Fibroblast of villous mesenchyme (primary cell): ENCODE measurements around the gene PAX8. TPM values are rescaled to one million over a fixed set of nuclear protein-coding genes. Genes with fewer than 3 reads are reported as not detected.

ENCODE experiments used
- DNase-seq: peaks from one replicate; pipeline ENCODE4 v3.0.0-alpha.2; 2010; ENCODE audit warnings: low read depth
- H3K4me3 ChIP-seq: 2 replicates; pipeline ENCODE4 v1.5.1; 2011; ENCODE audit warnings: low read depth, mild to moderate bottlenecking, low read length
- total RNA-seq: library from RNA; depleted of rRNA; stranded (reverse); fragments of >200 nt; gene quantifications from 2 replicates; pipeline ENCODE4 v1.2.3, GENCODE V29; 2012
- TF ChIP-seq, protein P1 (sequence below): IDR thresholded peaks from 2 replicates; pipeline ENCODE4 v1.5.1; 2012; ENCODE audit warnings: low read depth, mild to moderate bottlenecking, low read length; ENCODE audit not compliant: insufficient read depth

PAX8 gene
- total RNA-seq, 1 donor = 1.3 TPM

DNA sequence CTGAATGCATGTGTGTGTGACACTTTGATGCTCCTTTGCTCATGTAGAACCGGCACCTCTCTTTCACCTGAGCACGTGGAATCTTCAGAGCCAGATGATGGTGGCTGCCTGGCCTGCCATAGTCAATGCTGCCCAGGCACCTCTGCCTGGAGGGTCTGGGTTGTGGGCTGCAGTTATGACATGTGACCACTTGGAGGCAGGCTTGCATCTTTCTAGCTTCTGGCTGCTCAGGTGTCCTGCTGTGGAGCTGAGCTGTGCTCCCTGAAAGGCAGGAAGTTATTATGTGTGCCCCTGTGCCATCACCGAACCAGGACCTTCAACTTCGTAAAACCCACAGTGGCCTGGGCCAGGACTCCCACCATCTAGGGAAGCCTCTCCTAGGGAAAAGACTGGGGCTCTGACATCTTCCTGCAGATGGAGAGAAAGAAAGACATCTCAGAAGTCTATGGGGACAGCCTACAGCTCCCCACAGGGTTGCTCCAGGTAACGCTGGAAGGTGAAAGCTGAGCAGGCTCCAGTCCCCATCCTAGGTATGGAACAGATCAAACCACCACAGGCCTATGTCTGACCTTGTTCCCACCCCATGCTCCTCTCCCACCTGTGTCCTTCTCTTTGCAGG is 74.7 kb downstream of the PAX8 start:
- DNase-seq = peak; percentile 71
- TF ChIP-seq, protein P1, sequence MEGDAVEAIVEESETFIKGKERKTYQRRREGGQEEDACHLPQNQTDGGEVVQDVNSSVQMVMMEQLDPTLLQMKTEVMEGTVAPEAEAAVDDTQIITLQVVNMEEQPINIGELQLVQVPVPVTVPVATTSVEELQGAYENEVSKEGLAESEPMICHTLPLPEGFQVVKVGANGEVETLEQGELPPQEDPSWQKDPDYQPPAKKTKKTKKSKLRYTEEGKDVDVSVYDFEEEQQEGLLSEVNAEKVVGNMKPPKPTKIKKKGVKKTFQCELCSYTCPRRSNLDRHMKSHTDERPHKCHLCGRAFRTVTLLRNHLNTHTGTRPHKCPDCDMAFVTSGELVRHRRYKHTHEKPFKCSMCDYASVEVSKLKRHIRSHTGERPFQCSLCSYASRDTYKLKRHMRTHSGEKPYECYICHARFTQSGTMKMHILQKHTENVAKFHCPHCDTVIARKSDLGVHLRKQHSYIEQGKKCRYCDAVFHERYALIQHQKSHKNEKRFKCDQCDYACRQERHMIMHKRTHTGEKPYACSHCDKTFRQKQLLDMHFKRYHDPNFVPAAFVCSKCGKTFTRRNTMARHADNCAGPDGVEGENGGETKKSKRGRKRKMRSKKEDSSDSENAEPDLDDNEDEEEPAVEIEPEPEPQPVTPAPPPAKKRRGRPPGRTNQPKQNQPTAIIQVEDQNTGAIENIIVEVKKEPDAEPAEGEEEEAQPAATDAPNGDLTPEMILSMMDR = peak; percentile 96
- no peak overlapping the region for H3K4me3 ChIP-seq

DNA sequence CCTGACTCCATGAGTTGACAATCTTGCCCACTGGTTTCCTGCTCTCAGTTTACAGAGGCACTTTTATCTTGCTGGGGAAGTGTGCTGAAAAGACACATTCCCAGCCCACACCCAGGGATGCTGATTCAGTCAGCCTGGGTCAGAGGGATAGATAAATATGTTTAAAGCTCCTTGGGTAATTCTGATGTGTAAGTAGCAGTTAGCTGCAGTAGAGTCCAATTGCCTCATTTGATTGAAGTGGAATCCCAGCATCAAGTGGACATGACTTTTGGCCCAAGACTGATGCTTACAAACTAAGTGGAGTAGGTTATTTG is 75.5 kb downstream of the PAX8 start:
- TF ChIP-seq, protein P1 = no peak

DNA sequence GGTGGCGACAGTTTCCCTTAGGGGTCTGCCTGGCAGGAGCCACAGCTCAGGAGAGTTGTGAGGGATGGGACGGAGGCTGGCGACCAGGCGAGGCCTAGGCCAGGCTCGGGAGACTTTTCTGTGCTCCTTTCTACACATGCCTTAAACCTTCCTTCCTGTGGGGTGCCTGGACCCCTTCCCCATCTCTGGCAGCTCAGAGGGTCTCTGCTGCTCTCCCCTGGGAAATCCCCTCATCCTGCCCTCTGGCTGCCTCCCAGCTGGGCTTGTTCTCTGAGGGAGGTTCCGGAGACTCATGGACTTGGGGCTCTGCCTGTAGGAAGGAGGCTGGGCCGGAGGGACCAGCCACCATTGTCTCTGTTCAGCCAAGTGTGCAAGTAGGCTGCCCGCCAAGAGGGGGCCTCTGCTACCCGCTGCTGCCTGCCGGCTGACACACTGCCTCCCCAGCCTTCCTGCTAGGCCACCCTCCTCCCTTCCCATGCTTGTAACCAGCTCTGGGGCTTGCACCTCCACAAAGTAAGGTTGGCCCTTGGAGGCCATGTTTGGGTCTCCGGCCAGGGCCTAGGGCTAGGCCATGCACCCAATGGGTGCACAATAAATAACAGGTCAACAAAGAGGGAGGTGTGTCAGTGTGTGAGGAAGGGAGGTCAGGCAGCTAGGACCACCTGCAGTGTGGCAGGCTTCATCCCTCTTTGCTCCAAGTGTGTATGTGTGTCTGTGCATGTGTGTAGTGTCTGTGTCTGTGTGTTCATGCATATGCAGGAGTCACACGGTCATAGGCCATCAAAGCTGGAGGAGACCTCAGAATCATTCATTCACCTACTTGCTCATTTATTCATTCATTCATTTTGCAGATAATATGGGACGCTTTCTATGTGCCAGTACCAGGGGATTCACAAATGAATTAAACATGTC is 76.2 kb downstream of the PAX8 start:
- DNase-seq = no peak
- H3K4me3 ChIP-seq = no peak overlapping the region
- TF ChIP-seq, protein P1 = no peak

More for the DNA sequence above, 75.5 kb downstream of the PAX8 start:
- H3K4me3 ChIP-seq = no peak overlapping the region
- no peak for DNase-seq

DNA sequence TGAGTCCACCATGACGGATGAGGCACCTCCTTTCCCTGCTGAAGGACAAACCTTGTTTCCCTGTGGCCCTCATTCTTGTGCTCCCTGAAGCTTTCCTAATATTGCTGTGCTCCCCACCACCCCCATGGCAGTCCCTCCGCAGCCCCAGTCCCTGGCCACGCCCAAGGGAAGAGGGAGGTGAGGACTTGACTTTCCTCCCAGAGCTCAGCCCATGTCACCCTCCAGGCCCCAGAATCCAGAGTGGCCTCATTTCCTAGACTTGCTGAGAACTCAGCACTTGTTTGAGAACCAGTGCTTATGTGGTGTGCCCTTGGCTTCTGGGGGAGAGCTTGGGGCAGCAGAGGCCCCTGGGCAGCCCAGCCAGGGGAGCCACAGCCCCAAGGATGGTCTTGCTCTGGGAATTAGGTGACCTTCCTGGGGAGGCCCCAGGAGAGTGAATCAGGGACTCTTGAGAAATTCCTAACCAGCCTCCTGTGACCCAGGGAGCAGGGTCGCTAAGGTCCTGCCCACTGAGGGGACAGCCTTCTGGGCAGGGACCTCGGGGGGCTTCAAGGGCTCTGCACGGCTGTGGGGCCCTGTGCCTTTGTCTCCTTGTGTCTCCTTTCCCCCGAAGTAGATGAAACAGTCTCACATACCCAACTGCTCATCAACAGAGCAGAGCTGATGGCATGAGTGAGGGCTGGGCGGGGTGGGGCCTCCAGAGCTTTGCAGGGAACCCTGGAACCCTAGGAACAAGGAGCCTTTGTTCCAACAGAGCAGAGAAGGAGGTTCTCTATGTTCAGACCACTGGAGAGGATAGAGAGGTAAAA is 77.0 kb downstream of the PAX8 start:
- TF ChIP-seq, protein P1 = no peak
- H3K4me3 ChIP-seq = no peak overlapping the region
- DNase-seq = no peak

DNA sequence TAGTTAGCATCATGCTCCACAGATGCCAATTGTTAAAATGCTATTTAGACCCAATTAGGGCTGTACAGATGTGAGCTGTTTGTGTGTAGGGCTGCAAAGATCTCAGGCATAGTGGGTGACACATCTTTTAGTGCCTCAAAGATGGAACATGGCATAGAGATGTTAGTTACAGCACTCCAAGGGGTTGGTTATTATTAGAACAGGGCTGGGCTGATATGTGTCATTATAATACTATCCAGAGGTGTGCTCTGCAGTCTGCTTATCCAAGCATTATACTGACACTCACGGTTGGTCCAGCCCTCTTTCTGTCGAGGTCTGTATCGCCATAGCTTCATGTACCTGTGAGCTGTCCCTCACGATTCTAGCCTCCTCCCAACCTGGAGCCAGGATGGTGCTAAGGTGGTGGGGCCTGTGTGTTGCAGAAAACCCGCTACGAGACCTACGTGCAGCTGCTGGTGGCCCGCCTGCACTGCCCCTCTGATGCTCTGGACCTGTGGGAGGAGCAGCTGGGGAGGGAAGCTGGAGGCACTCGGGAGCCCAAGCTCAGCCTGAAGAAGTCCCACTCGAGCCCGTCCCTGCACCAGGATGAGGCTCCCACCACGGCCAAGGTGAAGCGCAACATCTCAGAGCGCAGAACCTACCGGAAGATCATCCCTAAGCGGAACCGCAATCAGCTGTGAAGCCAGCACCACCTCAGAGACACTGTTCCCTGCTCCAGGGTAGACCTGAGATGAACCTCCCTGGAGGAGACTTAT is 77.8 kb downstream of the PAX8 start:
- no peak for DNase-seq
- TF ChIP-seq, protein P1 = no peak

DNA sequence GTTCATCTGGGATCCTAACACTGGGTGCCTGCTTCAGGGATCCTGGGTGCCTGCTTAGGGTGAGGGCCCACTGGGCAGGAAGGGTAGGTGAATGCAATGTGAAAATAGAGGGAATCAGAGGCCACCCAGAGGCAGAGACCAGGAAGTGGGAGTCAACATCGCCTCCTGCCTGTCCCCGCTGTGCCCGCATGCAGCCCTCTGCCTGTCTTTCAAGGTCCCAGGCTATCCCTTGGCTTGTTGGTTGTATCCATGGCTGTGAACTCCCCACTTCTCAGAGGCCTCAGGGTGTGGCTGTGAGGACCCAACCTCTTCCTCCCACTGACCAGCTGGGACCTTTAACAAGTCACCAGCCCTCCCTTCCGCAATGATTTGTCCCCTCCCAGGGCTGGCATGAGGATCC is 78.5 kb downstream of the PAX8 start:
- no peak for DNase-seq
- no peak overlapping the region for H3K4me3 ChIP-seq
- TF ChIP-seq, protein P1 = peak; percentile 5

More for the DNA sequence above, 77.8 kb downstream of the PAX8 start:
- no peak overlapping the region for H3K4me3 ChIP-seq
